GM21576 (cell line): ENCODE results near the gene CELA2A.
"Not testable (repeated sequence)": the region's sequence is repeated elsewhere in the genome, so short reads cannot be mapped to it uniquely, and the experiment has no call there.

Experiments
- ATAC-seq: cut with Tn5 transposase; IDR thresholded peaks from one replicate; pipeline ENCODE4 v1.9.1; 2021; ENCODE audit warnings: mild to moderate bottlenecking, moderate library complexity; ENCODE audit not compliant: unreplicated experiment

CELA2A gene

DNA sequence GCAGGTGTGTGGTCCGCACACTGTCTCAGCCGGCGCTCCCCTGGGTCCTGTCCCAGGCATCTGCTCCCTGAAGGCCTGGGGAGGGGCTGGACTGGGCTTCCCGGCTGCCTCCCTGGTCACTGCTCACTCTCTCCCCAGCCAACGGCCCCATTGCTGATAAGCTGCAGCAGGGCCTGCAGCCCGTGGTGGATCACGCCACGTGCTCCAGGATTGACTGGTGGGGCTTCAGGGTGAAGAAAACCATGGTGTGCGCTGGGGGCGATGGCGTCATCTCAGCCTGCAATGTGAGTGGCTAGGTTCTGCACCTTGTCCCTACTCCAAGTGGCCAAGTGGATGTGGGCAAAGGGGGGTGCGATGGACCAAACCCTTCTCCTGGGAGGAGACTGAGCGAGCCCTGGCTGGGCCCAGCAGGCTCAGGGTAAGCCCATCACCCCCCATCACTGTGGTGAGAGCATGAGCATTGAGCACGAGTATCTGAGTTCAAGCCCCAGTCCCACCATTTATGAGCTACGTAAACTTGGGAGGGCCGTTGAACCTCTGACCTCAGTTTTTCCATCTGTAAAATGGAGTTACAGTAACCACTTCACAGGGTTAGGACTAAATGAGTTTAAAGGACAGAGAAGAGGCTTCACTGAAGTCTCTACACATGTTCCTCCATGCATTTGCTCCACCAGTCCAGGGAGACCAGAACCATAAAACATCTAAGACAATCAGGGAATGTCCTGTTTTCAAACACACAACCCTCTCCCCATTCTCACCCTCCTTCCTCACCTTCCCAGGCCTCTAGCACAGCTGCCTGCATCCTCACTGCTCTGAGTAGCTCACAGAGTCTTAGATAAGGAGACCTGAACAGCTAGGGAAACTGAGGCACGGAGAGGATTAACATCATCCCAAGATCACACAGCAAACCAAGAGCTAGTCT, 11.8 kb upstream of the CELA2A start:
- ATAC-seq = no peak

DNA sequence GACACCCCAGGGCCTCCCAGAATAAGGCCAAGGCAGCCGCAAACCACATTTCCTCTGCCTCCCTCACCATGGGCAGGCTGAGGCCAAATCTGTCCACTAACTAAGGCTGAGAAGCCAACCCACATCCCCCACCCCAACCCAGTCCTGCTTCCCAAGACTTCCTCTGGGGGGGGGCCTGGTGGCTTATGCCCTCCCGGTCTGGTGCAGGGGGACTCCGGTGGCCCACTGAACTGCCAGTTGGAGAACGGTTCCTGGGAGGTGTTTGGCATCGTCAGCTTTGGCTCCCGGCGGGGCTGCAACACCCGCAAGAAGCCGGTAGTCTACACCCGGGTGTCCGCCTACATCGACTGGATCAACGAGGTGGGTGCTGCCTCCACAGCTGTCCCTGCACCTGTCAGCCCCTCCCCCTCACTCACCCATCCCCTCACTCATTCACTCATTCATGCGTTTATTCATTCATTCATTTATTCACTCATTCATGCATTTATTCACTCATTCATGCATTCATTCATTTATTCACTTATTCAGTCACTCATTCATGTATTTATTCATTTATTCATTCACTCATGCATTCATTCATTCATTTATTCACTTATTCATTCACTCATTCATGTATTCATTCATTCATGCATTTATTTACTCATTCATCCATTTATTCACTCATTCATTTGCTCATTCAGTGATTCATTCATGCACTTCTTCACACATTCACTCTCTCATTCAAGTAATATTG, 11.0 kb upstream of the CELA2A start:
- ATAC-seq = no peak

DNA sequence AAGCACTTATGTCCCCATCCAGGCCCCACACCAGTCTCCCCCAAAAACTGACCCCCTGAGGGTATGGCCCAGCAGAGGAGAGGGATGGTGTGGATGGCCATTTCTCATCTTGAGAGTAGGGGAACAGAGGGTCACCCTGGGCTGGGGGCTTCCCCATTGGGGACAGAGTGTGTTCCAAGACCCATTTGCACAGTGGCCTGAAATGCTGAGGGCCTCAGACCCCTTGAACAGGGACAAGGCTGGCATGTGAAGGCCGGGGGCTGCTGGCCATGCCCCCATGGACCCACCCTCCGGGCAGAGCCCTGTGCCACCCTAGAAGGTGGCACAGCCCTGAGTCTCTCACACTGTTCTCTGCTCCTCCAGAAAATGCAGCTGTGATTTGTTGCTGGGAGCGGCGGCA, 10.3 kb upstream of the CELA2A start:
- no peak for ATAC-seq

DNA sequence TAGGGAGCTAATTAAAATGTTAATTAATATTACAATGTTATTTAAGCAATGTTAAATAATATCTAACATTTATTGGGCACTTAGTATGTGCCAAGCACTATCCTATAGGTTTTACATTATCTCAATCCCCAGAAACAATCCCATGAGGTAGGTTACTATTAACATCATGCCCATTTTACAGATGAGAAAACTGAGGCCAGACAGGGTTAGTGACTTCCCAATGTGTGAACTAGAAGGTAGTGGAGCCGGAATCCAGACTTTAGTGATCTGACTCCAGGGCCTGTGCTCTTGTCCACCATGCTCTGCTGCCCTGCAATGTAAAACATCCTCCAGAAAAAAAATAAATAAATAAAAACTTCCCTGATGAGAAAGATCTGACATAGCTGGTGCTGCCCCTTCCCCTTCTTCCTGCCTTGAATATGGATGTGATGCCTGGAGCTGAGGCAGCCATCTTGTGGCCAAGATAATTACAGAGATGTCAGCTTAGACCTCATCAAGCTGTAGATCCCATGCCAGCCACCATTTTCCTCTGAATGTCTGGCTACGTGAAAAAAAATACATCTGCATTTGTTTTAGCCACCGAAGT, 7.6 kb upstream of the CELA2A start:
- ATAC-seq = no peak

DNA sequence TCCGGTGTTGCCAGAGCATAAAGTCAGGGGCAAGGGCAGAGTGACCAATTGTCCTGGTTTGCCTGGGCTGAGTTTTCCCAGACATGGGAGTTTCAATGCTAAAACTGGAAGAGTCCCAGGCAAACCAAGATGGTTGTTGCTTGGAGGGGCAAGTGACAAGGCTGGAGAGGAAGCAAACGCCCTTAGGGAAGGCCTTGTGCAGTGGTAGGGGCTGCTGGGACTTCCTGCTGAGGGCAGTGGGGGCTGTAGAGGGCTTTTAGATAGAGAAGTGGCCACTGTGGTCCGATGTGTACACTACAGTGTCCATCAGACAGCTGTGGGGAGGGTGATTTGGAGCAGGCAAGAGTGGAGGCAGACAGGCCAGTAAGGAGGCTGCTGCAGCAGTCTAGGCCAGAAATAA, 7.0 kb upstream of the CELA2A start:
- ATAC-seq = no peak

DNA sequence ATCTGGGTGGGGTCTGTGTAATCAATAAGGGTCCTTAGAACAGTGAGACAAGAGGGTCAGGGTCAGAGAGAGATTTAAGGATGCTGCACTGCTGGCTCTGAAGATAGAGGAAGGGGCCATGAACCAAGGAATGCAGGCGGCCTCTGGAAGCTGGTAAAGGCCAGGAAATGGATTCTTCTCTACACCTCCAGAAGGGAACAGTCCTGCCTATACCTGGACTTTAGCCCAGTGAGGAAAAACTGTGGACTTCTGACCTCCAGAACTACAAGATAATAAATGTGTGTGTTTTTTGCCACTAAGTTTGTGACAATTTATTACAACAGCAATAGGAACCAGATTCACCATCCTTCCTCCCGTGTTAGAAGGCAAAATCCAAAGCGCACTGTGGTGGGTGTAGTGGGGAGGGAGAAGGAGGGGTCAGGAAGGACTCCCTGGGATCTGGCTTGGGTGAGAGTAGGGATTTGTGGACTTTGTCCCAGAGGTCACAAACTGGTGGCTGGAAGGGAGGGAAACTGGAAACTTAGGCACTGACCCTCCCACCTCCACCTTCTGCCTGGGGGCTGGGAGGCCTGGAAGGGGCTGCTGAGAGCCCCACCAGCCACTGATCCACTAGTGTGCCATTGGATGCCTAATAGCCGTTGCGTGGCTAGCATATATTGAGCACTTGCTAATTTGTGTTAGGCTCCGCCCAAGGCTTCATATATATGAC, 5.4 kb upstream of the CELA2A start:
- no peak for ATAC-seq

DNA sequence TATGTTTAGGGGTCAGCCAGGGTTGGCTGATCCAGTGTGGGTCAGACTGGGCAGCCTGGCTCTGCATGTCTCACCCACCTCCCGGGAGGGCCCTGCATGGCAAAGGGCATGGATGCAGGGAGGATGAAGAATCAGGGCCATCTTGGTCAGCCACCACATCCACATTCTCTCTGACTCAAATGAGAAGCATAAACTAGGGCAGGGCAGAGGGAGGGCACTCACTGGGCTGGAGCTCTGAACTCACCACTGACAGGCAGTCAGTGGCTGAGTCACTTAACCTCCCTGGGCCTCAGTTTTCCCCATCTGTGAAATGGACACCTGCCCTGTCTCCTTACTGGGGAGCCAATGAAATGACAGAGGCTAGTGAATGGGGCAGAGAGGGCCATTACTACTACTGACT, 4.3 kb upstream of the CELA2A start:
- no peak for ATAC-seq

DNA sequence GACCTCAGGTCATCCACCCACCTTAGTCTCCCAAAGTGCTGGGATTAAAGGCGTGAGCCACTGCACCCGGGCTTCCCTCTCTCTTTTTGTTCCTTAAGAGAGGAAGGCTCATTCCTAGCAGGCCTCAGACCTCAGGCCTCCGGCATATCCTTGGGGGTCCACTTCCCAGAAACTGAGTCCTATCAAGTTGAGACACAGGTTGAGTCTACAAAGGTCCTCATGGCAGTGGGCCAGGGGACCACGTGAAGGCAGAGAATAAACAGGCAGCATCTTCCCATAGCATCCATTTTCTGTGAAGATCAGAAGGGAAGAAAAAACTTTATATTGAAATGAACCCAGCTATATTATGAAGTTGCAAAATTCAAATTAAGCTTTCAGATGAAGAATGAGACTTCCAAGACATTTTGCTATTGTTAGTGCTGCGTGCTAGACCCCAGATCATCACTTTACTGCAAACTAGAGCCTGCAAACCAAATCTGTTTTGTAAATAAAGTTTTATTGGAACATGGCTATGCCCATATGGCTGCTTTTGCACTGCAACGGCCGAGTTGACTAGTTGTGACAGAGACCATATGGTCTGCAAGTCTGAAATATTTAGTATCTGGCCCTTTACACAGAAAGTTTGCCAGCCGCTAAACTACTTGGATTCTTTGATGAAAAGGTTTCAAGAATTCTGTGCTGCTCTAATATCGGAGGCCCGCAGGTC, 3.5 kb upstream of the CELA2A start:
- ATAC-seq = no peak

DNA sequence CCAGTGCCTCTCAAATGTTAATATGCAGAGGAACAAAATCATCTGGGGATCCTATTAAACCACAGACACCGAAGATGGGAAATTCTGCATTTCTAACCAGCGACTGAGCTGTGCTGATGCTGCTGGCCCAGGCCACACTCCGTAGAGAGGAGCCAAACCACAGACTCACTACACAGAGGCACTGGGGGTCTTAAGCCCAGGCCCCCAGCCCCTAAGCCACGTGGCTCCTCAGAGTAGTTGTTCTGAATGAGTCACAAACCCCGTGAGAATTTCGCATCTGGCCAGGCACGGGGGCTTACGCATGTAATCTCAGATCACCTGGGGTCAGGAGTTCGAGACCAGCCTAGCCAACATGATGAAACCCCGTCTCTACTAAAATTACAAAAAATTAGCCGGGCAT, 2.8 kb upstream of the CELA2A start:
- ATAC-seq = no peak

DNA sequence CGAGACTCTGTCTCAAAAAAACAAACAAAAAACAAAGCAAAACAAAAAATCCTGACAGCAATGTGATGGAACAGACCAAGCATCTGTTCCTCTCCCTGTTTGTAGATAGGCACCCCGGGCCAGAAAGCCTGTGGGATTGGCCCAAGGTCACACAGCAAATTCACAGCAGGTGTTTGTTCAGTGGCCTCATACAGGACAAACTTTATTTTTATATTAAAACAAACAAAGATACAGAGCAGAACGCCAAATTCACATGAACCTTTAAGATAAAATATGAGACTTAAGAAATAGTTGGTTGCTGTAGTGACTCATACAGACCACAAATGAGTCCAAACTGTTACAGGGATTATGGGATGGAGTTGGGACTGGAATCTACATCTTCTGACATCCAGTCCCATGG, 2.3 kb upstream of the CELA2A start:
- ATAC-seq = no peak

DNA sequence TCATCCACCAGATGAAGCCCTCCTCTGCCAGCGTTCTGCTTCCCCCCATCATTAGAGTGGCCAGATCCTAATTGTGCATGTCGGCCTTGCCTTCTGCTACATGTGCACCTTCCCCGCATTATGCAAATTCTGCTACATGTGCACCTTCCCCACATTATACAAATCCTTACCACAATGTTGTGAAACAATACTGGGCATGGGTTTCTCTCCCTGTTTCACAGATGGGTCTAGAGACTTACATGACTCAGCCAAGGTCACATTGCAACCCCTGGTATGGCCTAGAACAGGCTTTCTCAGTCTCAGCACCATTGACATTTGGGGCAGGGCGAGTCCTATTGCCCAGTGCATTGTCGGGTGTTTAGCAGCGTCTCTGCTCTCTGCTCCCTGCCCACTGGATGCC, 1.0 kb upstream of the CELA2A start:
- no peak for ATAC-seq

DNA sequence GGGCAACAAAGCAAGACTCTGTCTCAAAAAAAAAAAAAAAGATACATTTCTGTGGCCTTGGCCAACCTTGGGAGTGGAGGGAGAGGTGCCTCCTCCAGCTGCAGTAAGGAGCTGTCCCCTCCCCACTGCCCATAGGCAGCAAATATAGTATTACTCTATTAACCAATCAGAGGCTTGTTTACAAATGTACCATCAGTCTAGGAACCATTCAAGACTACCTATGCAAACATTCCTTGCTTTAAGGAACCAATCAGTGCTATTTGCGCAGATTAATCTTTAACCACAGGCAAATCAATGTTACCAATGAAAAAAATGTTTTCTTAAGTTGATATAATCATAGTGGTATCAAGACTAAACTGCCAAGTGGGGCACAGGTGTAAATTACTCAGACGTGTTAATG, 1.1 kb downstream of the CELA2A start:
- ATAC-seq = no peak

DNA sequence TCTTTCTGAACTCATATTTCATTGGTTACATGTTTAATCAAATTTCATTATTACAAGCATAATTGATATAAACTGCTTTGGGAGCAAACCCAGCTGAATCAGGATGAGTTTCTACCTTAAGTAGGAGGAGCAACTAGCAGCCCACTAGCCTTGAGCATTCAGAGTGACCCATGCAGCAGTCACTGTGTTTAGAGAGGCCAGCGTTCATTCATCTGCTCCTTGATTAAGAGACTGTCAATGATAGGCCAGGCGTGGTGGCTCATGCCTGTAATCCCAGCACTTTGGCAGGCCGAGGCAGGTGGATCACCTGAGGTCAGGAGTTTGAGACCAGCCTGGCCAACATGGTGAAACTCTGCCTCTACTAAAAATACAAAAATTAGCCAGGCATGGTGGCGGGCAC, 1.9 kb downstream of the CELA2A start:
- not testable (repeated sequence) for ATAC-seq

DNA sequence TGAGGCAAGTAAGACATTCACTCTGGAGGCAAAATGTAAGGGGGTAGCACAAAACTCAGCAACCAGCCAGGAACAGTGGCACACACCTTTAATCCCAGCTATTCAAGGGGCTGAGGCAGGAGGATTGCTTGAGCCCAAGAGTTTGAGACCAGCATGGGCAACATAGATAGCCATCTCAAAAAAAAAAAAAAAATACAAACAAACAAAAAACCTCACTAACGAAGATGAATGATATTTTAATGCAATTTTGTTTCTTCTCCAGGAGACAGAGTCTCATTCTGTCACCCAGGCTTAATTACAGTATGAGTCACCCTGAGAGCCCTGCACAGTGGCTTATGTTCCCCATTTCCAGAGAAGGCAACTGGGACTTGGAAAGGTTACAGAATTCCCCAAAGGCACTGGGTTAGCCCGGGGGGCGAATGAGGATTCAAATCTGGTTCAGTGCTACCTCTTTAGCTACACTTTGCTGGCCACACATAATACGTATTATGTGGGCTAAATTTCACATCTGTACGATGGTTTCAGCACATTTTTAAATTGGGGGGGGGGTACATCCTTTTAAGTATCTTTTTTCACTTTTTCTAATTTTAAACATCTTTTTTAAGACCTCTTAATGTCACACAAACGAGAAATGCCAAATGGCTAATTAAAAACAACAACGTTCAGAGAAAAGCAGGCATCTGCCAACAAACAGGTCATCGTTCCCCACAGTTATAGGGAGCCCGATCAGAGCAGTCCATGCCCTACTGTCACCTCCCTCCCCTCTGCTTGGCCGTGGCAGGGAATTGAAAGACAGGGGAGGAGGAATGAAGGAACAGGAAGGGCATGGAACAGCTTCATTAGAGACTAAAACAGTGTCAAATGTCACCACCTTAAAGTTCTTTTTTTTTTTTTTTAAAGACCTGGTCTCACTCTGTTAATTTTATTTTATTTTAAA, 3.5 kb downstream of the CELA2A start:
- ATAC-seq = no peak

DNA sequence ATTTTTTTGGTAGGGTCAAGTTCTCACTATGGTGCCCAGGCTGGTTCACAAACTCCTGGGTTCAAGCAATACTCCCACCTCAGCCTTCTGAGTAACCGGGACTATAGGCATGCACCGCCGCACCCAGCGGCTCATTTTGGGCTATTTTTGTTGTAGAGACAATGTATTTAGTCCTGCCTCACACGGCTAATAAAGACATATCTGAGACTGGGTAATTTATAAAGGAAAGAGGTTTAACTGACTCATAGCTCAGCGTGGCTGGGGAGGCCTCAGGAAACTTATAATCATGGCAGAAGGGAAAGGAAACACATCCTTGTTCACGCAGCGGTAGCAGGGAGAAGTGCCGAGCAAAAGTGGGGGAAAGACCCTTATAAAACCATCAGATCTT, 4.2 kb downstream of the CELA2A start:
- no peak for ATAC-seq

DNA sequence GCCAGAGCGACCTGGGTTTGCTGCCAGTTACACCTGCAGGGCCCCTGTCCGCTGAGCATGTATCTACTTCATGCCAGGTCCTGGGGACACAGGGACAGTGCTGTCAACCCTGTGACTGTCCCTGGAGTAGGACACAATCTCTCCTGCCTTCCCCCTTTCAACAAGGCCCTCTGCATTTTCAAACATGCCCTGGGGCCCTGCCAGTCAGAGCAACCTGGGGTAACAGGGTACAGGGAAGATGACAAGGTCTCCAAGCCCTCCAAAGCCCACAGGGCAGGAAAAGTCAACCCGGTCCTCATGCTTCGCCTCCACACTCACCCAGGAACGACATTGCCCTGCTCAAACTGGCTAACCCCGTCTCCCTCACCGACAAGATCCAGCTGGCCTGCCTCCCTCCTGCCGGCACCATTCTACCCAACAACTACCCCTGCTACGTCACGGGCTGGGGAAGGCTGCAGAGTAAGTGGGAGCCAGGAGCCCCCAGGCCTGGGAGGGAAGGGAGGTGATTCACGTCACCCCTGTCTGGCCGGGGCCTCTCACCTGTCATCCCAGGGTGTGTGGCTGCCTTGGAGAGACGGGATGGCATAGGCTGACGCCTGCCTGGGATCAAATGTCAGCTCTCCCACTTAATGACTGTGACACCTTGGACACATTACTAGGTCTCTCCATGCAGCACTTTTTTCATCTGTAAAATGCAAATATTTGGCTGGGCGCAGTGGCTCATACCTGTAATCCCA, 6.7 kb downstream of the CELA2A start:
- ATAC-seq = not testable (repeated sequence)

DNA sequence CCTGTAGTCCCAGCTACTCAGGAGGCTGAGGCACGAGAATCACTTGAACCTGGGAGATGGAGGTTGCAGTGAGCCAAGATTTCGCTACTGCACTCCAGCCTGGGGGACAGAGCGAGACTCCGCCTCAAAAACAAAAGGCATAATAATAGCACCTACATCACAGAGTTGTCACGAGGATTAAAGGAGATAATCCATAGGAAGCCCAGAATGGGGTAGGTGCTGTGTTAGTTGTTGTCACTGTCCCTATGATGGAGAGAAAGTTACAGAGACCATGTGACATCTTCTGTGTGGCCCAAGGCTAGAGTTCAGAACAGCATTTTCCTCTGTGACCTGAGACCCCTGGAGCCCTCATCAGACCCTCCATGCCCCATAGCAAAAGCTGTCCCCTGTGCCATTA, 7.4 kb downstream of the CELA2A start:
- ATAC-seq = not testable (repeated sequence)

DNA sequence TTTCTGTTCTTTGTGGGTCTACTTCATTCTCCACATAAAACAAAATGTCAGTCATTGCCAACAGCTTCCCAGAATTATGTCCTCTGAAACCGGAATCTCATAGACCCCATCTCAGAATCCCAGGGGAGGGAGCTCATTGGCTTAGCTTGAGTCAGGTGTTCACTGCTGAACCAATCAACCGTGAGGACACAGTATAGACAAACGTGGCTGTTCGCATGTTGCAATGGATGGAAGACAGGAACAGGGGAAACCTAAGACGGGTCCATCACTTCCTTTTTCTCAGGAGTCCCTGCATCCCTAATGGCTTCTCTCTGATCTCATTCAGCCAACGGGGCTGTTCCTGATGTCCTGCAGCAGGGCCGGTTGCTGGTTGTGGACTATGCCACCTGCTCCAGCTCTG, 9.1 kb downstream of the CELA2A start:
- ATAC-seq = no peak
